ENCODE results near the gene TVP23A. TPM values are rescaled to one million over a fixed set of nuclear protein-coding genes. Genes with fewer than 3 reads are reported as not detected.

The TVP23A gene
- total RNA-seq, 1 experiment from 2014 or later, result 3.1 TPM

DNA sequence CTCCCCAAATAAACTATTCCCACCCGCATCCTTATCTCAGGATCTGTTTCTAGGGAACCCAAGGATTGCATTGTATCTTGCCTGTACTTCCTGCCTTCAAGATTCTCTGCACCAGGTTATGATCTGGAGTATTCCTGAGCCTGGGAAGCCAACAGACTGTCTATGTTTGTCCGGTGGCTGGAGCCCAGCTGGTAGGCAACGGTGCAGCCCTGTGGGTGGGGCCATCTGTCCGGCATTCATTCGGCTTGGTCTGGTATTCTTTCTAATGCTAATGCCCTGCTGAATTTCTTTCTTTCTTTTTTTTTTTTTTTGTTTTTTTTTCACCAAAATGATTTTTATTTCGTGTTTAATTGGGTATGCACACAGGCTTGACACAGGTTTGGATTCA, 20.7 kb upstream of the TVP23A start:
- Histone ChIP-seq H3K79me1 (ENCODE audit: insufficient read depth, low read depth, low read length, poor library complexity, severe bottlenecking) (no peaks in the 10 kb centered on the region), H2BK120ac (ENCODE audit: low read depth, low read length, poor library complexity, severe bottlenecking) (no peak overlapping the region), H3K14ac (ENCODE audit: insufficient read depth, low read length) (no peak overlapping the region), H2BK12ac (ENCODE audit: insufficient read length, low read depth, low read length) (no peak overlapping the region), H2BK20ac (ENCODE audit: low read depth, low read length, poor library complexity, severe bottlenecking) (no peak overlapping the region), H3K56ac (ENCODE audit: insufficient read length, low read depth, low read length) (no peak overlapping the region), H3K4me1 (ENCODE audit: insufficient read depth, low read length) (no peaks in the 10 kb centered on the region), H3K9ac (ENCODE audit: extremely low read depth, insufficient read length, low read length) (no peak overlapping the region), H2BK15ac (ENCODE audit: low read depth, low read length) (no peak overlapping the region), H3K23me2 (ENCODE audit: insufficient read length, low read depth, low read length, poor library complexity, severe bottlenecking) (peaks cover 3% of the 10 kb centered on the region), H3K4ac (ENCODE audit: low read depth, low read length) (no peak overlapping the region), H3K18ac (ENCODE audit: insufficient read length, low read depth, low read length) (no peak overlapping the region), H3K79me2 (ENCODE audit: insufficient read depth, low read length) (no peaks in the 10 kb centered on the region), H3K4me2 (ENCODE audit: insufficient read depth, insufficient read length, low read length) (no peak overlapping the region), H2BK5ac (ENCODE audit: insufficient read length, low read length) (no peak overlapping the region), H2AFZ (ENCODE audit: low read length) (no peak overlapping the region), H3K27me3 (ENCODE audit: insufficient read depth, low read length) (no peaks in the 10 kb centered on the region), H4K20me1 (ENCODE audit: control insufficient read depth, insufficient read depth, insufficient read length) (no peaks in the 10 kb centered on the region), H3T11ph (ENCODE audit: low read length) (no peak overlapping the region), H2AK5ac (ENCODE audit: insufficient read length, low read length) (no peak overlapping the region), H3K23ac (ENCODE audit: insufficient read length, low read depth, low read length) (no peak overlapping the region), H4K8ac (replicated peaks; ENCODE audit: insufficient read length, low read depth, low read length) (no peak overlapping the region), H3K27ac (ENCODE audit: insufficient read length, low read depth, low read length) (no peak overlapping the region), H4K5ac (ENCODE audit: insufficient read length, low read depth, low read length) (no peak overlapping the region), H3K9me3 (ENCODE audit: control insufficient read depth, low read depth, low read length) (no peaks in the 10 kb centered on the region), H4K91ac (ENCODE audit: insufficient read length, low read depth, low read length) (no peak overlapping the region)
- H3K4me1 Mint-ChIP-seq, result peaks cover 11 to 20% of the 10 kb centered on the region in 2 experiments
- TF ChIP-seq, protein P1, sequence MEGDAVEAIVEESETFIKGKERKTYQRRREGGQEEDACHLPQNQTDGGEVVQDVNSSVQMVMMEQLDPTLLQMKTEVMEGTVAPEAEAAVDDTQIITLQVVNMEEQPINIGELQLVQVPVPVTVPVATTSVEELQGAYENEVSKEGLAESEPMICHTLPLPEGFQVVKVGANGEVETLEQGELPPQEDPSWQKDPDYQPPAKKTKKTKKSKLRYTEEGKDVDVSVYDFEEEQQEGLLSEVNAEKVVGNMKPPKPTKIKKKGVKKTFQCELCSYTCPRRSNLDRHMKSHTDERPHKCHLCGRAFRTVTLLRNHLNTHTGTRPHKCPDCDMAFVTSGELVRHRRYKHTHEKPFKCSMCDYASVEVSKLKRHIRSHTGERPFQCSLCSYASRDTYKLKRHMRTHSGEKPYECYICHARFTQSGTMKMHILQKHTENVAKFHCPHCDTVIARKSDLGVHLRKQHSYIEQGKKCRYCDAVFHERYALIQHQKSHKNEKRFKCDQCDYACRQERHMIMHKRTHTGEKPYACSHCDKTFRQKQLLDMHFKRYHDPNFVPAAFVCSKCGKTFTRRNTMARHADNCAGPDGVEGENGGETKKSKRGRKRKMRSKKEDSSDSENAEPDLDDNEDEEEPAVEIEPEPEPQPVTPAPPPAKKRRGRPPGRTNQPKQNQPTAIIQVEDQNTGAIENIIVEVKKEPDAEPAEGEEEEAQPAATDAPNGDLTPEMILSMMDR (conservative IDR thresholded peaks at IDR 0.05), result no peak
- peaks cover 0 to 3% of the 10 kb centered on the region in 2 experiments; a peak in 1 of 5 replicates for H3K9me3 Mint-ChIP-seq
- H3K27ac Mint-ChIP-seq, result no peak overlapping the region; a peak in 1 of 7 replicates
- H3K36me3 Mint-ChIP-seq (ENCODE audit: insufficient read depth in 1 of 3, low read depth in 3 of 3), result no peaks in the 10 kb centered on the region
- peaks cover 6% of the 10 kb centered on the region for H3K27me3 Mint-ChIP-seq (ENCODE audit: low read depth)
- no peak overlapping the region for H3K4me3 Mint-ChIP-seq
- no CpG with 5 or more reads among the region's 6 CpGs for WGBS (ENCODE audit: extremely low coverage, insufficient read length, low lambda C conversion rate)
- no peak for DNase-seq
